Measurements from ENCODE around the gene SFR1. TPM values are rescaled to one million over a fixed set of nuclear protein-coding genes. Genes with fewer than 3 reads are reported as not detected.
A peak's percentile ranks its signal among the peaks of the same experiment; 100 is the strongest.

The SFR1 gene
- total and polyA plus RNA-seq, 2 experiments from 2014 or later = 8.7 to 10.0 TPM

DNA sequence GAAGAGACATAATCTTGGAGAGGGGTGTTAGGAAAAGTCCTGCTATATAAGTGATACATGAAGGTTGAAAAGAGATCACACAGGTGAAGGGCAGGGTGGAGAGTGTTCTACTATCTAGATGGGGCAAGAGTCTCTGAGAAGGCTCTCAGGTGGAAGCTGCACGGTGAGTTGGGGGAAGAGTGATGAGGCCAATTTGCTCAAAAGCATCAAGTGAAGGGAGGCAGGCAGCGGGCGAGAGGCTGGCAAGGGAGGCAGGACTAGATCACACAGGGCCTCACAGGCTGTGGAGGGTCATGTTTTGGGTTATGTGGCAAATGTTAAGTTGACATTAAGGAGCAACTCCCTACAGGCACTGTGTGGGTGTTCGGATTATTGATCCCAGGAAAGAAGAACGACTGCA, 33.7 kb upstream of the SFR1 start:
- Histone ChIP-seq H3K4me3 (no peak overlapping the region), H3K27me3 (no peaks in the 10 kb centered on the region), H3K4me1 (ENCODE audit: low read depth) (peaks cover 5% of the 10 kb centered on the region), H3K9me3 (ENCODE audit: low read depth) (no peaks in the 10 kb centered on the region), H3K36me3 (no peaks in the 10 kb centered on the region), H3K27ac (no peak overlapping the region)
- TF ChIP-seq CTCF (IDR thresholded peaks at IDR 0.05; ENCODE audit: low read depth, low read length) = no peak
- no peak for DNase-seq (ENCODE audit: low read depth in 1 of 2, low spot score in 1 of 2)

DNA sequence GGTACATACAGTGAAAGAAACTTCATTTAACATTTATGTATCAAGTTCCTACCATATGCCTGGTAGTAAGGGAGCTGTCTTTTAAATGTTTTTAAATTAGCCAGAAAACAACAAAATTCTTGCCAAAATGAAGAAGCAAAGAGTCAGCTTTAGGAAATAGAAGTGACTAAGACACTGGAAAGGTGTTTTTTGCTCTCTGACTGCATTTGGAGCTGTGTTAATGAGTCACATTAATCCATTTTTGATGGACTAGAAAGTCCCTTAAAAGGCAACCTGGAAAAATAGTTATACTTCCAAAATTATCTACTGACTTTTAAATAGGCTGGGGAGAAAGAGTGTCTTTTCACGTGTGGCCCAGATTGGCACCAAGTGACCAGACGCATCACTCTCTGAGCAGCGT, 32.4 kb upstream of the SFR1 start:
- Histone ChIP-seq H3K9me3 (ENCODE audit: low read depth) (no peaks in the 10 kb centered on the region), H3K36me3 (no peaks in the 10 kb centered on the region), H3K4me3 (no peak overlapping the region), H3K27me3 (no peaks in the 10 kb centered on the region), H3K27ac (no peak overlapping the region), H3K4me1 (ENCODE audit: low read depth) (peaks cover 5% of the 10 kb centered on the region)
- DNase-seq (ENCODE audit: low read depth in 1 of 2, low spot score in 1 of 2) = no peak
- TF ChIP-seq CTCF (IDR thresholded peaks at IDR 0.05; ENCODE audit: low read depth, low read length) = no peak

DNA sequence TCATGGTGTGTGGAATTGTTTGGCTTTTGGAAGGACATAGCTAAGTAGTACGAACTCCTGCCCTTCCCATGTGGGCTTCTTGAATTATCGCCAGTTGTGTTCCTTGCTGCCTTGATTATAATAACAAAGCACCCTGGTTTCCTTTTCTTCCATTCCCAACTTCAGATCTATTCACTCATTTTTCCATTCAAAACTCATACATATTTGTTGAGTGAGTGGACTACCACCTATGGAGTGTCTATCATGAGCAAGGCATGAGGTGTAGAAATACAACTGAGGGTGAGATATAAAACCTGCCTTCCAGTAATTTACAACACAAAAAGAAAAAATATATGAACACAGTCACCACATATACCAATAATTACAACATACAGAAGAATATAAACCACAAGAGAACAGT, 31.4 kb upstream of the SFR1 start:
- TF ChIP-seq CTCF (IDR thresholded peaks at IDR 0.05; ENCODE audit: low read depth, low read length) = no peak
- Histone ChIP-seq H3K36me3 (no peaks in the 10 kb centered on the region), H3K4me1 (ENCODE audit: low read depth) (no peaks in the 10 kb centered on the region), H3K27me3 (no peaks in the 10 kb centered on the region), H3K4me3 (no peak overlapping the region), H3K27ac (no peak overlapping the region), H3K9me3 (ENCODE audit: low read depth) (no peaks in the 10 kb centered on the region)
- DNase-seq (ENCODE audit: low read depth in 1 of 2, low spot score in 1 of 2) = peak in 1 of 2 donors; percentile 7

DNA sequence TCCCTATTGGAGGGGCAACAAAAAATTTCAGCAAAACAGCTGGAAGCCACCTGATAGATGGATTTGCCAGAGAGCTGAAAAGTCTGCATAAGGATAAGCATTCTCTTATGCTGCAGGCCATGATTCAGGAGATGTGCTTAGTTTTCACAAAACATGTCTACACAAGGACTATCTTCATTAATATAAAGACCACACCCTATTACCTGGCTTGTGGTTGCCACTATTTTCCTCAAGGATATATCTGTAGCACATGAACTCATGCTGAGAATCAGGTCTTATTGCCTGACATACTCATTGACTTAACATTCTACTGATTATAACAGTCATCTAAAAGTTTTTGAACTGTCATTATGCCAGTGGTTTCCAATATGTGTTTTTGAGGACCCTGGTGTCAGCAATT, 29.2 kb upstream of the SFR1 start:
- H3K36me3 ChIP-seq = no peaks in the 10 kb centered on the region
- no peaks in the 10 kb centered on the region for H3K4me1 ChIP-seq (ENCODE audit: low read depth)
- TF ChIP-seq CTCF (IDR thresholded peaks at IDR 0.05; ENCODE audit: low read depth, low read length) = no peak
- no peaks in the 10 kb centered on the region for H3K27me3 ChIP-seq
- no peak for DNase-seq (ENCODE audit: low read depth in 1 of 2, low spot score in 1 of 2)
- no peaks in the 10 kb centered on the region for H3K9me3 ChIP-seq (ENCODE audit: low read depth)
- no peak overlapping the region for H3K4me3 ChIP-seq
- no peak overlapping the region for H3K27ac ChIP-seq

DNA sequence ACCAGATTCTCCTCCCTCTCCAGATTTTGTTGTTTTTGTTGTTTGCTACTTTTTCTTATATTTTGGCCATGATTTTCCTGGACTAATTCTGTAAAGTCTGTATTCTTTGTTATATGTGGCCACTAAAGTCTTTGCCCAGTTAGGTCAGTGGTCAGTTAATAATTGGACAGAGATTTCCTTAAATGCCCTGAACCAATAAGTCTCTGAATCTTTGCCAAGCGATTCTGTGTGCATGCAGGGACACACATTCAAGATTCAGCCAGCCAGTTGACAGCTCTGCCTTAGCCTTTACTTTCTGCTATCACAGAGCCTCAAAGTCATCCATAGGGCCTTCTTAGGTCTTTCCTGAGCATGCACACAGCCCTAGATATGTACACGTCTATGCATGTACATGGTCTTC, 25.3 kb upstream of the SFR1 start:
- no peak for DNase-seq (ENCODE audit: low read depth in 1 of 2, low spot score in 1 of 2)
- Histone ChIP-seq H3K27me3 (no peaks in the 10 kb centered on the region), H3K27ac (no peak overlapping the region), H3K36me3 (no peaks in the 10 kb centered on the region), H3K9me3 (ENCODE audit: low read depth) (no peaks in the 10 kb centered on the region), H3K4me1 (ENCODE audit: low read depth) (no peaks in the 10 kb centered on the region), H3K4me3 (no peak overlapping the region)
- no peak for TF ChIP-seq CTCF (IDR thresholded peaks at IDR 0.05; ENCODE audit: low read depth, low read length)

- no peaks in the 10 kb centered on the region for H3K4me1 ChIP-seq (ENCODE audit: low read depth)
- H3K27me3 ChIP-seq = no peaks in the 10 kb centered on the region
- H3K4me3 ChIP-seq = no peak overlapping the region
- no peak for TF ChIP-seq CTCF (IDR thresholded peaks at IDR 0.05; ENCODE audit: low read depth, low read length)
- no peaks in the 10 kb centered on the region for H3K36me3 ChIP-seq
- H3K9me3 ChIP-seq (ENCODE audit: low read depth) = no peaks in the 10 kb centered on the region
- H3K27ac ChIP-seq = no peak overlapping the region
- DNase-seq (ENCODE audit: low read depth in 1 of 2, low spot score in 1 of 2) = peak in 1 of 2 donors; percentile 40
Measured at GRCh38 chr10:104098358-104098925, 23.5 kb upstream of the SFR1 start.

Data from cardiac muscle cell (in vitro differentiated cells and primary cell).